ENCODE measurements around the gene SH3PXD2A.
A peak's percentile ranks its signal among the peaks of the same experiment; 100 is the strongest.
"Not testable (repeated sequence)": the region's sequence is repeated elsewhere in the genome, so short reads cannot be mapped to it uniquely, and the experiment has no call there.

SH3PXD2A gene

DNA sequence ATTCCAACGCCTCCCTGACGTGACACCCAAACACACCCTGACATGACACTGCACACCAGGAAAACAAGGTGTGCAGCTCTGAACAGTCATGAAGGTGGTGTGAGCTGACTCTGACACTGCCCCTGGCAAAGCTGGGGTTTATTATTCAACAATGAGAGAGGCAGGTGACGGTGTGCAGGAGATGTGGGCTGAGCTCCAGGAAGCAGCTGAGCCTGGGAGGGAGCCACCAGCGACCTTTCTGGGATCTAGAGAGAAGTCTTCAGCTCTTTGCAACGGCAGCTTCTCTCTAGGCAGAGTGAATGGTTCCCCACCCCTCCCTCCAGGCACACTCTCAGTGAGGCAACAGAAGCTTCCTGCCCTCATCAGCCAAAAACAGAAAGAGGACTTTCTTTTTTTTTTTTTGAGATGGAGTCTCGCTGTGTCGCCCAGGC, 65.6 kb downstream of the SH3PXD2A start:
- DNase-seq = peak; percentile 75

- no peak for DNase-seq
These were observed 66.2 kb downstream of the SH3PXD2A start for GRCh38 chr10:103789161-103789560.

GRCh38 chr10:103787331-103787730, 68.0 kb downstream of the SH3PXD2A start:
- DNase-seq = no peak

DNA sequence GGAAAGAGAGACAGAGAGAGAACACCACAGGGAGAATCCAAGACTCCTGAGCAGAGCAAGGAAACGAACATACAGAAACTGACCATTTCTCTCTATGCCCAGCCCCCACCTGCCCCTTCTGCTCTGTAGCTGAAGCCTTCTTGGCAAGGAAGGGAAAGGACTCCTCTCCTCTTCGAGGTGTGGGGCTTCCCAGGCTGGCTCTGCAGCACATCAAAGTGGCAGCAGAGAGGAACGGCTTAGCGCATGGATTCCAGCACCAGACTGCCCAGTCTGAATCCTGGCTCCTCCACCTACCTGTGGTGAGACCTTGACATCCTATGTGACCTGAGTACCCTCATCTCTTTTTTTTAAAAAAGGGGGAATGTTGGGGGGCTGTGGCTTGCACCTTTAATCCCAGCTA, 69.4 kb downstream of the SH3PXD2A start:
- DNase-seq = no peak

GRCh38 chr10:103784723-103785418, 70.5 kb downstream of the SH3PXD2A start:
- DNase-seq = no peak

- no peak for DNase-seq
These were observed 71.3 kb downstream of the SH3PXD2A start for GRCh38 chr10:103784089-103784488.

GRCh38 chr10:103783681-103784080, 71.7 kb downstream of the SH3PXD2A start:
- no peak for DNase-seq

GRCh38 chr10:103781329-103782061, 73.9 kb downstream of the SH3PXD2A start:
- DNase-seq = no peak

DNA sequence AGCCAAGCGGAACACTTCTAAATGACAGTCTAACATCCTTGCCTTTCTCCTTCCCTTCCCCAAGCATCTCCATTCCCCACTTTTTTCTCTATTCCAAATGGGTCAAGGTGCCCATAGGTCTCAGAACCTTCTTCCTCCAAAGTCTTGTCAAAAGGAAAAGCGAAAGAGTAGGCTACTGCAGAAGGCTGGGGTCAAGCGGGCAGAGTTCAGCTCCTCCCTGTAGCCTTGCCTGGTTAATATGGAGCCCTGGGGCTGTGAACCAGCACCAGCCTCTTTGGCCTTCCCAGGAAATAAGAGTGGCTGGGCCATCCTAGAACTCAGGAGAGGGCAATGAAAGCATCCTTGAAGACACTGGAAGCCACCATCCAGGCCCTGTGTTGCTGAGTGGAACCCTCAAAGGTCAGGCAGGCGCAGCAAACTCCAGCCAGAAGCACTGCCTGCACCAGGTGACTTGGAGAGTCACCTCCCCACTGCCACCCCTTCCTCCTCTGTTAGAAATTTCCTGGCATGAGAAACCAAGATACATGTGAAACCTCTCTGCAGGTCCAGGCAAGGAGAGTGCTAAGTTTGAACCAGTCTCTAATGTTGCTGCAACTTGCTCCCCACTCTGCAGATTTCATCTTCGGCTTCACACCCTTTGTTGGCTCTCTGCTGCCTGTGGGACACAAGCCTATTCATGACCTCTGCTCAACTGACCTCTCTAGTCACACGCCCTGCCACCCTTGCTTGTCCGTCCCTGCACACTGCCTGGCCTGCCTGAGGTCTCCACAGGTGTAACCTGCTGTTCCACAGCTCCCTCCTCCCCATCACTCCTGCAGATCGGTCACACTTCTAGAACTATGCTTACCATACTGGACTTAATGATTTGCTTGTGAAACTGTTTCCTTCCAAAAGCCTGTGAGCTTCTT, 74.9 kb downstream of the SH3PXD2A start:
- no peak for DNase-seq

DNA sequence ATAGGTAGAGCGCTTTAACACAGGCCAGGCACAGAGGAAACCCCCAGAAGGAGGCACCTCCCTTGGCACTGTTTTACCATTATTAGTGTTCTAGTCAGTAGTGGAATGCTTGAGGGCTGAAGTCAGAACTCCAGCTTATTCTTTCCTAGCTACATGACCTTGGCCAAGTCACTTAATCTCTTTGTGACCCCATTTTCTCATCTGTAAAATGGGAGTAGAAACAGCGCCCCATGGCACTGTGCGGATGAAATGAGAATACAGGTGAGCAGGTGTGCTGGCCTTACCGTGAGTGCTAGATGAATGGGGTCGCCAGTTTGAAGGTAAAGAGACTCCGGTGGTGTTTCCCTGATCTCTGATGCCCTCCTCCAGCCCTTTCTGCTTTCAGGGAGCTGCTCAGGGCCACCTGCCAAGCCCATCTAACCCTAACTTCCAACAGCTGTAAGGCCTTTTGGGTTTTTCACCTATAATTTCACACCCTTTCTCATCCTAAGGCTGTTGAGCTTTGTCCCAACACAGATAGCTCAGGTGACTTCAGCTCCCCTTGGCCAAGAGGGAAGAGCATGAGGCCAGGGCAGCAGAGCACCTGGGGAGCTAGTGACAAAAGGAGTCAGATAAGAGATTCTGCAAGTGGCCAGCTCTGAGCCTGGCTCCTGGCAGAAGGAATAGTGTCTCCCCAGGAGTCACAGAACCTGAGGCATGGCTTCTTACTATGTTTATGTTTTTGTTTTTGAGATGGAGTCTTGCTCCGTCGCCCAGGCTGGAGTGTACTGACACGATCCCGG, 76.8 kb downstream of the SH3PXD2A start:
- no peak for DNase-seq

DNA sequence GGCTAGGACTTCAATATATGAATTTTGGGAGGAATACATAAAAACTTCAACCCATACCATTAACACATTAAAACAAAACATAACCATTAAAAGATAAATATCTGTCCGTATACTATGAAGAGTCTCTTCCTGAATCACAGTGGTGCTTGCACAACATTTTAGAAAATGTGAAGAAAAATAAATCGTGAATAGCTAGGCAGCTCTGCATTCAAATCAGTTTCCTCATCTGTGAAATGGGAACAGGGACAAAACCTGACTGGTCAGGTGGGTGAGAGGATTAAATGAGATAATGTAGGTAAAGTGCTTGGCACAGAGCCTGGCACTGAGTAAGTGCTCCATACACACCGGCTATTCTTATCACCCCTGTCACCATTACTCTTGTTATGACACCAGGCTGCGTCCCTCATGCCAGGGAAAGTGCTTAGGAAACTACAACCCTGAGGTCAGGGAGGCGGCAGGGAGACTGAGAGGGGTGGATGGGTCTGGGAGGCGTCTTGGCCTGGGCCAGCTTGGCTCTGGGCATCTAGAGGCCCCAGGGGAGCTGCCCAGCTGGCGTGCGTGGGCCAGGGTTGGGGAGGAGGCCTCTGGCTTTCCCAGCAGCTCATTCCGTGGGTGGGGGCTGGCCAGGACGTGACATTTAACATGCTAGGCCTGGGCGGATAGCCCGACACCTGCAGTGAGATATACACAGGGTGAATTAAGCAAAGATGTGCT, 78.3 kb downstream of the SH3PXD2A start:
- DNase-seq = no peak

DNA sequence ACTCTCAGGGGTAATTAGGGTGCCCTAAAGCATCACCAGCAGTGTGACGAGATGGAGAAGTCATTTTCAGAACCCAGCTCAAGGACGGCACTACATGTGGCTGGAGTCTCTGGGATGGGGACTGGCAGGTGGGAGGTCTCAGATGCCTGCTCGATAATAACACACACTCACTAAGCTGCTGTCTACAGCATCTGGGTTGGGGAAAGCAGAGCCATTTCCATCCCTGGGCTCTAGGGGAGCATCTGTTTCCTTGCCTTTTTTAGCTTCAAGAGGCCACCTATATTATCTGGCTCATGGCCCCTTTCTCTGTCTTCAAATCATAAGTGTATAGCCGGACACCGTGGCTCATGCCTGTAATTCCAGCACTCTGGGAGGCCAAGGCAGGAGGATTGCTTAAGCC, 79.6 kb downstream of the SH3PXD2A start:
- DNase-seq = no peak

- DNase-seq = not testable (repeated sequence)
These were observed 82.5 kb downstream of the SH3PXD2A start for GRCh38 chr10:103772846-103773245.

GRCh38 chr10:103772096-103772845, 83.1 kb downstream of the SH3PXD2A start:
- peak; percentile 25 for DNase-seq

DNA sequence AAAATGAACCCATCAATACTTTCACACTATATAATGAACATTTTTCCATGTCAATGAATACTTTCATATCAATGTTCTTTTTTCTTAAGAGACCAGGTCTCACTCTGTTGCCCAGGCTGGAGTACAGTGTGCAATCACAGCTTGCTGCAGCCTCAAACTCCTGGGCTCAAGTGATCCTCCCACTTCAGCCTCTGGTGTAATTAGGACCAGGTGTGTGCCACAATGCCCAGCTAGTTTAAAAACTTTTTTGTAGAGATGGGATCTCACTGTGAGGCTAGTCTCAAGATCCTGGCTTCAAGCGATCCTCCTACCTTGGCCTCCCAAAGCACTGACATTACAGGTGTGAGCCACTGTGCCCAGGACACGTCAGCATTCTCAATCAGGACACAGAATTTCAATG, 85.2 kb downstream of the SH3PXD2A start:
- DNase-seq = no peak

- no peak for DNase-seq
These were observed 86.2 kb downstream of the SH3PXD2A start for GRCh38 chr10:103769176-103769575.

- no peak for DNase-seq
These were observed 87.0 kb downstream of the SH3PXD2A start for GRCh38 chr10:103768345-103768744.

DNA sequence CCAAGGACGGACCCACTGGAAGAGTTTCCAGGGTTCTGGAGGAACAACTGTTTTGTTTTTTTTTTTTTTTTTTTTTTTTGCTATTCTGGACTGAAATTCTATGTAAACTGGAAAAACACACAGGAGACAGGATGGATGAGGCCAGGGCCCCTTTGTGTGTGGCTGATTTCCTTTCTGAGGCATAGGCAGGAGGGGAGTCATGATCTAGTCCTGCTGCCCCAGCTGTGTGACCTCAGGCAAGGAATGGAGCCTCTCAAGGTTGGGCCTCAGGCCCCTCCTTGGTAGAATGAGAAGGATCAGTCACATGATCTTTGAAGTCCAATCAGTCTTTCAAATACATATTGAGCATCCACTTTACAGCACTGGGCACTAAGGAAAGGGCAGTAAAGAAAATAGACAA, 87.6 kb downstream of the SH3PXD2A start:
- no peak for DNase-seq

- DNase-seq = no peak
These were observed 88.4 kb downstream of the SH3PXD2A start for GRCh38 chr10:103766751-103767505.

- no peak for DNase-seq
These were observed 89.4 kb downstream of the SH3PXD2A start for GRCh38 chr10:103765981-103766380.
